Heart left ventricle (tissue), 16 donors: ENCODE measurements around the gene PLXNC1. TPM values are rescaled to one million over a fixed set of nuclear protein-coding genes. Genes with fewer than 3 reads are reported as not detected.
A peak's percentile ranks its signal among the peaks of the same experiment; 100 is the strongest.

ENCODE experiments used
- ATAC-seq, 4 donors: fragments of 200-7000 bp; cut with Tn5 transposase; one replicate each; pipeline ENCODE4 v1.9.1; 2020 to 2022; ENCODE audit warnings: moderate library complexity in 4 of 4, mild to moderate bottlenecking in 3 of 4, moderate number of reproducible peaks in 1 of 4
- DNase-seq, 5 donors: peaks; one replicate each; pipeline ENCODE4 v3.0.0-alpha.2; 2020
- H3K27ac ChIP-seq, 12 donors: fragments of 200-600 bp; sonication (generic) in 4 of 12; one replicate each; pipeline versions ENCODE4 v1.5.0 to v1.8.0; 2016 to 2022; ENCODE audit warnings: mild to moderate bottlenecking in 2 of 12
- H3K27me3 ChIP-seq, 9 donors: fragments of 200-600 bp; sonication (generic) in 2 of 9; one replicate each; pipeline versions ENCODE4 v1.5.1 to v1.8.0; 2016 to 2022; ENCODE audit warnings: mild to moderate bottlenecking in 3 of 9
- H3K36me3 ChIP-seq, 9 donors: fragments of 200-600 bp; sonication (generic) in 2 of 9; one replicate each; pipeline versions ENCODE4 v1.5.0 to v1.8.0; 2018 to 2022; ENCODE audit warnings: mild to moderate bottlenecking in 2 of 9
- H3K4me1 ChIP-seq, 12 donors: fragments of 200-600 bp; sonication (generic) in 4 of 12; one replicate each; pipeline versions ENCODE4 v1.5.0 to v1.8.0; 2016 to 2022; ENCODE audit warnings: mild to moderate bottlenecking in 3 of 12
- H3K4me3 ChIP-seq, 12 donors: fragments of 200-600 bp; sonication (generic) in 4 of 12; one replicate each; pipeline versions ENCODE4 v1.5.0 to v1.8.0; 2017 to 2022; ENCODE audit warnings: mild to moderate bottlenecking in 9 of 12, moderate library complexity in 4 of 12
- H3K9me3 ChIP-seq, 12 donors: fragments of 200-600 bp; sonication (generic) in 4 of 12; one replicate each; pipeline versions ENCODE4 v1.5.0 to v1.8.0; 2016 to 2022; ENCODE audit warnings: mild to moderate bottlenecking in 1 of 12
- POLR2A ChIP-seq, 2 donors: fragments of 450-650 bp; IDR thresholded peaks; one replicate each; pipeline ENCODE4 v1.6.1; 2017; ENCODE audit warnings: antibody characterized with exemption in 2 of 2, mild to moderate bottlenecking in 2 of 2, moderate library complexity in 2 of 2
- WGBS, 4 donors: extraction: QIAGEN DNeasy Blood & Tissue Kit in 2 of 4; methylation state at CpG; one replicate each; pipeline versions ENCODE4 v1.1.5 to v1.1.7; 2013 to 2018; 5-methylcytosine and 5-hydroxymethylcytosine counted together
- intact Hi-C, 10 donors: fragments of 100-400 bp; cut with DNase I; formaldehyde crosslinking; loops; one replicate each; pipeline versions ENCODE4 v1.11.1 to v1.14.2; 2022
- polyA plus RNA-seq, 2 donors: library from polyadenylated mRNA; stranded (reverse); fragments of 200-250 nt; gene quantifications; one replicate each; pipeline ENCODE4 v1.2.3, GENCODE V29; 2013
- total RNA-seq, 9 donors: library from RNA; depleted of rRNA in 2 of 9; stranded (reverse); fragments of >200 nt in 2 of 9; fragmentation: NEBNext Ultra II Directional in 3 of 9; extraction: Animal tissue kit (Norgen Biotek cat#: 25700) in 3 of 9; gene quantifications; one replicate each; pipeline versions ENCODE4 v1.1.0 to v1.2.4, GENCODE V29; 2016 to 2023
- TF ChIP-seq, protein P1 (sequence below), 12 donors: fragments of 200-600 bp; sonication (generic) in 4 of 12; IDR thresholded peaks; one replicate each; pipeline versions ENCODE4 v1.5.0 to v1.8.0; 2018 to 2022; ENCODE audit warnings: antibody characterized with exemption in 12 of 12, mild to moderate bottlenecking in 5 of 12
- donor health status: ischemic (EF 13 %, LVEDD 7.1; RV severe dilation, severe dysfunction).
- donor health status: healthy with polysubstance abuse.
- donor health status: DM: no; HTN: yes; CAD: no.
- donor health status: DM: no; HTN: no; CAD: no.
- donor health status: ischemic (EF 25% LVEDD 6.9; RV normal size, moderate dysfunction).
- donor health status: ischemic (EF 25% LVEDD 5.7; RV mildly dilated, moderate dysfunction).
- donor health status: healthy.
- donor health status: DM: yes; HTN: yes; CAD: no.
- donor health status: ischemic (EF 35%, LVEDD 5.7; RV mildly dilated, moderate dysfunction).
- donor health status: nonischemic (EF 11% LVEDD 7.7; RV severe dilation, severe dysfunction).
- donor health status: DM: yes; HTN: yes; CAD: no.
- donor health status: PGD.
- donor health status: ischemic (EF 29% LVEDD 5.4; RV normal size, mild dysfunction).
- donor health status: nonischemic (EF 23%, LVEDD 6.1; RV moderate dilation, normal function).

Gene PLXNC1
- total and polyA plus RNA-seq, 11 donors = 0.84 to 18.4 (median 3.1) TPM

DNA sequence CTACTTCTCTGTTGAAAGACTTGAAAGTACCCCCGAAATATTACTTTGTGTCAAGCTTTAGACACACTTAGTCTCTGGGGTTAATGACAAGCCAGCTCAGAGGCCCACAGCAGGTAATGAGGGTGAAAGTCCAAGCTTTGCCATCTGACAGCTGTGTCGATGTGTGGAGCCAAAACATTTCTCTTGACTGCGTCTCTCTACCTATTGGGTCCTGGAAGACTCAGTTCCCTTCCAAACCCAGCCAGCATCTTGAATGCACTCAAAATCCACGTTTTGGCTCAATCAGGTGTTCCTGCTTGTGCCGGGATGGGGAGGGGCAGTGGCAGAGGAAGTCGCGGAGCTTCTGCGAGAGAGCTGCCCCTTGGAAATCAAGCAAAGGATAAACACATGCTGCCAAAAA lies 3.2 kb downstream of the PLXNC1 start:
- DNase-seq (no peak), ATAC-seq (no peak)
- intact Hi-C loops = loop anchor here in 1 of 10 donors (10.0 kb wide), 1 partner anchor 283 kb away; no protein-coding TSS in a partner anchor
- Histone ChIP-seq H3K4me3 (peak overlapping the region in 2 of 12 donors; percentile 68 to 80), H3K27ac (no peak overlapping the region), H3K4me1 (peaks cover 0 to 43% (median 12%) of the 10 kb centered on the region in 12 donors), H3K27me3 (peaks cover 0 to 18% (median 2%) of the 10 kb centered on the region in 9 donors), H3K36me3 (no peaks in the 10 kb centered on the region), H3K9me3 (no peaks in the 10 kb centered on the region)
- WGBS, 4 donors = 55 to 69% (median 60%) methylated on average over 8 of the region's 8 CpGs
- TF ChIP-seq POLR2A (IDR thresholded peaks at IDR 0.05) = no peak
- TF ChIP-seq, protein P1, sequence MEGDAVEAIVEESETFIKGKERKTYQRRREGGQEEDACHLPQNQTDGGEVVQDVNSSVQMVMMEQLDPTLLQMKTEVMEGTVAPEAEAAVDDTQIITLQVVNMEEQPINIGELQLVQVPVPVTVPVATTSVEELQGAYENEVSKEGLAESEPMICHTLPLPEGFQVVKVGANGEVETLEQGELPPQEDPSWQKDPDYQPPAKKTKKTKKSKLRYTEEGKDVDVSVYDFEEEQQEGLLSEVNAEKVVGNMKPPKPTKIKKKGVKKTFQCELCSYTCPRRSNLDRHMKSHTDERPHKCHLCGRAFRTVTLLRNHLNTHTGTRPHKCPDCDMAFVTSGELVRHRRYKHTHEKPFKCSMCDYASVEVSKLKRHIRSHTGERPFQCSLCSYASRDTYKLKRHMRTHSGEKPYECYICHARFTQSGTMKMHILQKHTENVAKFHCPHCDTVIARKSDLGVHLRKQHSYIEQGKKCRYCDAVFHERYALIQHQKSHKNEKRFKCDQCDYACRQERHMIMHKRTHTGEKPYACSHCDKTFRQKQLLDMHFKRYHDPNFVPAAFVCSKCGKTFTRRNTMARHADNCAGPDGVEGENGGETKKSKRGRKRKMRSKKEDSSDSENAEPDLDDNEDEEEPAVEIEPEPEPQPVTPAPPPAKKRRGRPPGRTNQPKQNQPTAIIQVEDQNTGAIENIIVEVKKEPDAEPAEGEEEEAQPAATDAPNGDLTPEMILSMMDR (IDR thresholded peaks at IDR 0.05) = no peak

GRCh38 chr12:94152292-94153078 lies 4.1 kb downstream of the PLXNC1 start:
- WGBS, 4 donors = 67 to 74% (median 71%) methylated on average over 5 of the region's 5 CpGs
- TF ChIP-seq, protein P1 (IDR thresholded peaks at IDR 0.05) = no peak
- no peak for TF ChIP-seq POLR2A (IDR thresholded peaks at IDR 0.05)
- H3K27me3 ChIP-seq = peaks cover 0 to 17% (median 2%) of the 10 kb centered on the region in 9 donors
- no peak overlapping the region for H3K27ac ChIP-seq
- H3K4me1 ChIP-seq = peaks cover 0 to 43% (median 9%) of the 10 kb centered on the region in 12 donors
- H3K4me3 ChIP-seq = no peak overlapping the region
- intact Hi-C loops = loop anchor here in 1 of 10 donors (10.0 kb wide), 1 partner anchor 282 kb away; no protein-coding TSS in a partner anchor
- ATAC-seq (no peak), DNase-seq (no peak)
- H3K9me3 ChIP-seq = no peaks in the 10 kb centered on the region
- H3K36me3 ChIP-seq = no peaks in the 10 kb centered on the region

DNA sequence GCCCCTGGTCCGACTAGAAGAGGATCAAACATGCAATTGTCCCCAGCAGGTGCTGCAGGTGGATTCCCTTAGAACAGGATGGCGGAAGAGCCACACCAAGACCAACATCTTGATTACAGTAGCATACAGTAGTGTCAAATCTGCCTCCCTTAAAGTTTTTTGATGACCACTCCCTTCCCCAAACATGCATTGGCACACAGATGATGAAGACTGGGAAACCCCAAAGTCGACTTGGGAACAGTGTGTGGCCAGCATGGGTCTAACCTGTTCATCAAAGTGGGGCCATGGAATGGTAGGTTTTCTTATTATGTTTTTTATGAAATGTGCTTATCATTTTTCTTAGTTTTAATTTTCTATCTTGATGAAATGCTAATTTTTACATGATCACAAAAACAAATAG lies 8.8 kb downstream of the PLXNC1 start:
- peaks cover 0 to 22% (median 0%) of the 10 kb centered on the region in 12 donors for H3K4me1 ChIP-seq
- no peak for TF ChIP-seq POLR2A (IDR thresholded peaks at IDR 0.05)
- TF ChIP-seq, protein P1 (IDR thresholded peaks at IDR 0.05) = no peak
- no peaks in the 10 kb centered on the region for H3K27me3 ChIP-seq
- DNase-seq (no peak), ATAC-seq (no peak)
- intact Hi-C loops = loop anchor here in 1 of 10 donors (10.0 kb wide), 1 partner anchor 278 kb away; no protein-coding TSS in a partner anchor
- no peaks in the 10 kb centered on the region for H3K9me3 ChIP-seq
- WGBS, 4 donors = 90 to 92% (median 92%) methylated on average over 3 of the region's 3 CpGs
- H3K27ac ChIP-seq = no peak overlapping the region
- no peaks in the 10 kb centered on the region for H3K36me3 ChIP-seq
- H3K4me3 ChIP-seq = no peak overlapping the region

- no peak for TF ChIP-seq POLR2A (IDR thresholded peaks at IDR 0.05)
- TF ChIP-seq, protein P1 (IDR thresholded peaks at IDR 0.05) = no peak
- Histone ChIP-seq H3K4me3 (no peak overlapping the region), H3K4me1 (peaks cover 0 to 14% (median 0%) of the 10 kb centered on the region in 12 donors), H3K36me3 (no peaks in the 10 kb centered on the region), H3K27ac (no peak overlapping the region), H3K9me3 (no peaks in the 10 kb centered on the region), H3K27me3 (no peaks in the 10 kb centered on the region)
- 69 to 76% (median 72%) methylated on average over 6 of the region's 6 CpGs for WGBS, 4 donors
- ATAC-seq = peak in 1 of 4 donors; percentile 33
- no peak for DNase-seq
- intact Hi-C loops = loop anchor here in 1 of 10 donors (10.0 kb wide), 1 partner anchor 277 kb away; no protein-coding TSS in a partner anchor
These were observed 9.6 kb downstream of the PLXNC1 start for GRCh38 chr12:94157981-94158411.
